AML-193 (cell line): Measurements from ENCODE around the gene SLC13A5.

Source experiments
- DNase-seq, 2 experiments: peaks; one replicate each; lab custom pipeline; 2025; lab: John Stamatoyannopoulos, UW

SLC13A5 gene

DNA sequence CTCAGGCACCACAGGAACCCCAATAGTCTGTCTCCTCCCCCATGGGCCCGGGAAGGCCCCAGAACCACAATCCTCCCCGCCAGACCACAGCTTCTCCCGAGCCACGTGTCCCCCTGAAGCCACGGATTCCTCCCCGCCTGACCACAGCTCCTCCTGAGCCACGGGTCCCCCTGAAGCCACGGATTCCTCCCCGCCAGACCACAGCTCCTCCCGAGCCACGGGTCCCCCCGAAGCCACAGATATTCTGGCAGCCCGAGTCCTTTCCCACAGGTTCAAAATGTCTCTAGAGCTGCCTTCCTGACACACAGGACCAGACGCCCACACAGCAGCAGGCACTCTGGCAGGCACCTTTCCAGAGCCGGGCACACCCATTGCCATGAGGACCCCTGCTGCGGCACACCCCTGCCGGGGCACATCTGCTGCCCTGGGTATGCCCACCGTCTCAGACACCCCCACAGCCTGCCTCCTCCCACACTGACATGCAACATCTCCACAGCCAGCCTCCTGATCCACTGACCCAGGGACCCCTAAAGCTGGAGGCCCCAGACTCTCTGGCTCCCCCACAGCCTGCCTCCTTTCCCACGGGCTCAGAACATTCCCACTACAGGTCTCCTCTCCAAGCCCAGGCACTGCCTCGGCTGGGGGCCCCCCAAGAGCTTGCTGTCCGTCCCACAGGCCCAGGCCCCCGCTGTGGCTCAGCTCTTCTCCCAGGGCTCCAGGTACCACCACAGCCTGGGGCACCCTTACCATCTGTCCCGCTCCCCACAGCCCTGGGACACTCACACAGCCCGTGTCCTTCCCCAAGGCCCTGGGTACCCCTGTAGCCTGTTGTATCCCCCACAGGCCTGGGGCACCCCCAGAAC, 74.9 kb downstream of the SLC13A5 start:
- DNase-seq = no peak

- DNase-seq = no peak
Measured at GRCh38 chr17:6637458-6637840, 75.7 kb downstream of the SLC13A5 start.

- DNase-seq = no peak
Measured at GRCh38 chr17:6636616-6637457, 76.3 kb downstream of the SLC13A5 start.

DNA sequence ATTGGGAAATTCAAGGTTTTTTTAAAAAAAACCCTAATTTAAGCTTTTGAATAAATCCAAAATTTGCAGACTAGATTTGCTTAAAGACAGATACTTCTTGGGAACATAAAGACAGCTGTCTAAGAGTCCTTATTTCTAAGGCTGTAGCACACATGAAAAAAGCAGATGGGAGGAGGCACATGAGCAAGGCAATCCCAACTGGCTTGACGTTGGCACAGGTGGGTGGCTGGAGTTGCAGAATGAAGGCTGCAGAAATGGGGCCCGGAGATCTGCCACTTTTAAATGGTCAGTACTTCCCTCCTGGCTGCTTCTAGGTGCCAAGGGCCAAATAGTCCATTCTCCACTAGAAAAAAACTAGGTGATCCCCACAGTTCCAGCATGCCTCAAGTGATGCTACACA, 77.1 kb downstream of the SLC13A5 start:
- no peak for DNase-seq
